ENCODE data around the gene WRAP53.

- TF ChIP-seq EZH2 (IDR thresholded peaks at IDR 0.05) = no peak
- TF ChIP-seq POLR2AphosphoS5 (IDR thresholded peaks at IDR 0.05; ENCODE audit: borderline replicate concordance, low read depth, low read length) = peak; percentile 36; the same call in 1 of the 2 replicates
Measured at GRCh38 chr17:7716901-7717755, 28.9 kb downstream of the WRAP53 start, which contains the start of gene DNAH2.

Measured in SK-N-MC (cell line).